ENCODE data around the gene RGS7BP. TPM values are rescaled to one million over a fixed set of nuclear protein-coding genes. Genes with fewer than 3 reads are reported as not detected.

The RGS7BP gene
- total RNA-seq, 1 donor from 2014 or later: 0.56 TPM

GRCh38 chr5:64637144-64637543 lies 131.3 kb downstream of the RGS7BP start:
- no peak for TF ChIP-seq CTCF (conservative IDR thresholded peaks at IDR 0.05)
- H3K4me1 Mint-ChIP-seq: no peaks in the 10 kb centered on the region
- DNase-seq (ENCODE audit: low read depth, low spot score): no peak

GRCh38 chr5:64637837-64638443 lies 132.1 kb downstream of the RGS7BP start:
- DNase-seq (ENCODE audit: low read depth, low spot score): no peak
- Mint-ChIP-seq H3K36me3 (ENCODE audit: low read depth) (no peaks in the 10 kb centered on the region), H3K9me3 (no peaks in the 10 kb centered on the region), H3K4me3 (no peak overlapping the region), H3K27me3 (ENCODE audit: low read depth) (peaks cover 18% of the 10 kb centered on the region), H3K27ac (ENCODE audit: unreplicated experiment) (no peak overlapping the region), H3K4me1 (no peaks in the 10 kb centered on the region)
- TF ChIP-seq CTCF (conservative IDR thresholded peaks at IDR 0.05): no peak

More at GRCh38 chr5:64637144-64637543, 131.3 kb downstream of the RGS7BP start:
- H3K27ac Mint-ChIP-seq (ENCODE audit: unreplicated experiment): no peak overlapping the region
- no peak overlapping the region for H3K4me3 Mint-ChIP-seq
- peaks cover 18% of the 10 kb centered on the region for H3K27me3 Mint-ChIP-seq (ENCODE audit: low read depth)
- H3K36me3 Mint-ChIP-seq (ENCODE audit: low read depth): no peaks in the 10 kb centered on the region
- H3K9me3 Mint-ChIP-seq: no peaks in the 10 kb centered on the region

GRCh38 chr5:64644831-64645230 lies 139.0 kb downstream of the RGS7BP start:
- DNase-seq (ENCODE audit: low read depth, low spot score): no peak
- no peaks in the 10 kb centered on the region for H3K4me1 Mint-ChIP-seq

GRCh38 chr5:64646169-64646568 lies 140.4 kb downstream of the RGS7BP start:
- Mint-ChIP-seq H3K4me3 (no peak overlapping the region), H3K36me3 (ENCODE audit: low read depth) (no peaks in the 10 kb centered on the region), H3K4me1 (no peaks in the 10 kb centered on the region), H3K27ac (ENCODE audit: unreplicated experiment) (no peak overlapping the region), H3K27me3 (ENCODE audit: low read depth) (no peaks in the 10 kb centered on the region), H3K9me3 (no peaks in the 10 kb centered on the region)
- no peak for DNase-seq (ENCODE audit: low read depth, low spot score)
- TF ChIP-seq CTCF (conservative IDR thresholded peaks at IDR 0.05): no peak

More at GRCh38 chr5:64644831-64645230, 139.0 kb downstream of the RGS7BP start:
- H3K36me3 Mint-ChIP-seq (ENCODE audit: low read depth): no peaks in the 10 kb centered on the region
- no peaks in the 10 kb centered on the region for H3K27me3 Mint-ChIP-seq (ENCODE audit: low read depth)
- H3K4me3 Mint-ChIP-seq: no peak overlapping the region
- H3K9me3 Mint-ChIP-seq: no peaks in the 10 kb centered on the region
- no peak for TF ChIP-seq CTCF (conservative IDR thresholded peaks at IDR 0.05)
- no peak overlapping the region for H3K27ac Mint-ChIP-seq (ENCODE audit: unreplicated experiment)

GRCh38 chr5:64649512-64649911 lies 143.7 kb downstream of the RGS7BP start:
- Mint-ChIP-seq H3K4me3 (no peak overlapping the region), H3K27me3 (ENCODE audit: low read depth) (no peaks in the 10 kb centered on the region), H3K36me3 (ENCODE audit: low read depth) (no peaks in the 10 kb centered on the region), H3K27ac (ENCODE audit: unreplicated experiment) (no peak overlapping the region), H3K4me1 (no peaks in the 10 kb centered on the region), H3K9me3 (peaks cover 3% of the 10 kb centered on the region)
- no peak for DNase-seq (ENCODE audit: low read depth, low spot score)
- no peak for TF ChIP-seq CTCF (conservative IDR thresholded peaks at IDR 0.05)
